Activated naive CD8-positive, alpha-beta T cell treated with anti-CD3 and anti-CD28 coated beads for 36 hours (primary cell): Measurements from ENCODE around the gene C9orf152. TPM values are rescaled to one million over a fixed set of nuclear protein-coding genes. Genes with fewer than 3 reads are reported as not detected.
"Not testable (repeated sequence)": the region's sequence is repeated elsewhere in the genome, so short reads cannot be mapped to it uniquely, and the experiment has no call there.

Source experiments
- DNase-seq: peaks from one replicate; pipeline ENCODE4 v3.0.0; 2021
- H3K27ac Mint-ChIP-seq: one replicate; pipeline ENCODE4 v1.8.0; 2022; ENCODE audit warnings: mild to moderate bottlenecking, moderate library complexity, mixed read lengths
- H3K27me3 Mint-ChIP-seq: one replicate; pipeline ENCODE4 v1.8.0; 2022; ENCODE audit warnings: mild to moderate bottlenecking, mixed read lengths
- H3K36me3 Mint-ChIP-seq: one replicate; pipeline ENCODE4 v1.8.0; 2021; ENCODE audit warnings: mild to moderate bottlenecking, mixed read lengths
- H3K4me1 Mint-ChIP-seq: one replicate; pipeline ENCODE4 v1.8.0; 2021; ENCODE audit warnings: mixed read lengths
- H3K4me3 Mint-ChIP-seq: one replicate; pipeline ENCODE4 v1.8.0; 2022; ENCODE audit warnings: mild to moderate bottlenecking, moderate library complexity, mixed read lengths
- H3K9me3 Mint-ChIP-seq: one replicate; pipeline ENCODE4 v1.8.0; 2022; ENCODE audit warnings: mixed read lengths
- total RNA-seq, 2 experiments: library from RNA; stranded (reverse); gene quantifications; one replicate each; pipeline ENCODE4 v1.2.3, GENCODE V29; 2021

The C9orf152 gene, protein sequence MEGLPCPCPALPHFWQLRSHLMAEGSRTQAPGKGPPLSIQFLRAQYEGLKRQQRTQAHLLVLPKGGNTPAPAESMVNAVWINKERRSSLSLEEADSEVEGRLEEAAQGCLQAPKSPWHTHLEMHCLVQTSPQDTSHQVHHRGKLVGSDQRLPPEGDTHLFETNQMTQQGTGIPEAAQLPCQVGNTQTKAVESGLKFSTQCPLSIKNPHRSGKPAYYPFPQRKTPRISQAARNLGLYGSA
- not detected for total RNA-seq

DNA sequence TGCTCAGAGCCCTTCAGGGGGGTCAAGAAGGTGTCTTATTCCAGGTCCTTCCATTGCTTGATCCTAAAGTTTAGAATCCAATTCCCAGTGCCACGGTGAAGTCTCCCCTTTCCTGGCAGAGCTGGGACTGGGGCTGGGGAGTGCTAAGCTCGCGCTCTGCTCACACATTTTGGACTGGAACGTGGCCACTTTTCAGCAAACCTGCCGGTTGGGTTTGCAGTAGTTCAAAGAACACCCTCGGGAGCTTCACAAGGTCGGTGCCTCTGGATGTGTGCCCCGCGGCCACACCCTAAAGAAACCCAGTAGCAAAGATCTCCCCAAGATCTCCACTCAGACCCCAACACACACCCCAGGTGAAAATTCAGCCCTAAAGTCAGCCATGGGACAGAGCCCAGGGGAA, at the start of gene C9orf152:
TSS of gene C9orf152 (minus strand) at position 129 of the 400 bp plus-strand sequence. CDS start 580 bp downstream, outside the sequence.
- no peaks in the 10 kb centered on the region for H3K27me3 Mint-ChIP-seq
- no peak within 1 kb of the TSS for H3K4me3 Mint-ChIP-seq
- no peaks in the 10 kb centered on the region for H3K36me3 Mint-ChIP-seq
- H3K27ac Mint-ChIP-seq, result no peak within 1 kb of the TSS
- peaks cover 2% of the 10 kb centered on the region for H3K9me3 Mint-ChIP-seq
- H3K4me1 Mint-ChIP-seq, result no peaks in the 10 kb centered on the region
- DNase-seq, result no peak

- no peaks in the 10 kb centered on the region for H3K9me3 Mint-ChIP-seq
- H3K4me1 Mint-ChIP-seq, result peaks cover 36% of the 10 kb centered on the region
- H3K36me3 Mint-ChIP-seq, result peaks cover 28% of the 10 kb centered on the region
- DNase-seq, result no peak
- no peaks in the 10 kb centered on the region for H3K27me3 Mint-ChIP-seq
- H3K4me3 Mint-ChIP-seq, result peak overlapping the region; percentile 90
- H3K27ac Mint-ChIP-seq, result peak overlapping the region; percentile 96
Measured at GRCh38 chr9:110257097-110257841, 49.3 kb upstream of the C9orf152 start.

GRCh38 chr9:110256380-110257096, 48.6 kb upstream of the C9orf152 start, which contains the start of gene TXN:
TSS of gene TXN (minus strand) at chr9:110256507. CDS start at chr9:110256435, 72 bp downstream.
- H3K36me3 Mint-ChIP-seq, result peaks cover 34% of the 10 kb centered on the region
- H3K27ac Mint-ChIP-seq, result peak within 1 kb of the TSS; percentile 96
- peak; percentile 89 for DNase-seq
- H3K4me1 Mint-ChIP-seq, result peaks cover 36% of the 10 kb centered on the region
- peak within 1 kb of the TSS; percentile 90 for H3K4me3 Mint-ChIP-seq
- H3K9me3 Mint-ChIP-seq, result no peaks in the 10 kb centered on the region
- no peaks in the 10 kb centered on the region for H3K27me3 Mint-ChIP-seq

- peak; percentile 68 for DNase-seq
- Mint-ChIP-seq H3K27ac (peak overlapping the region; percentile 96), H3K4me1 (peaks cover 38% of the 10 kb centered on the region), H3K36me3 (peaks cover 37% of the 10 kb centered on the region), H3K9me3 (no peaks in the 10 kb centered on the region), H3K4me3 (peak overlapping the region; percentile 90), H3K27me3 (no peaks in the 10 kb centered on the region)
Measured at GRCh38 chr9:110255463-110256379, 47.8 kb upstream of the C9orf152 start.

GRCh38 chr9:110255034-110255462, 47.1 kb upstream of the C9orf152 start:
- H3K4me3 Mint-ChIP-seq, result peak overlapping the region; percentile 90
- DNase-seq, result peak; percentile 21
- no peaks in the 10 kb centered on the region for H3K9me3 Mint-ChIP-seq
- H3K27me3 Mint-ChIP-seq, result no peaks in the 10 kb centered on the region
- peak overlapping the region; percentile 96 for H3K27ac Mint-ChIP-seq
- peaks cover 42% of the 10 kb centered on the region for H3K36me3 Mint-ChIP-seq
- H3K4me1 Mint-ChIP-seq, result peaks cover 42% of the 10 kb centered on the region

GRCh38 chr9:110254500-110254899, 46.5 kb upstream of the C9orf152 start:
- peaks cover 45% of the 10 kb centered on the region for H3K36me3 Mint-ChIP-seq
- no peaks in the 10 kb centered on the region for H3K9me3 Mint-ChIP-seq
- no peaks in the 10 kb centered on the region for H3K27me3 Mint-ChIP-seq
- H3K4me3 Mint-ChIP-seq, result peak overlapping the region; percentile 90
- H3K27ac Mint-ChIP-seq, result peak overlapping the region; percentile 96
- DNase-seq, result no peak
- H3K4me1 Mint-ChIP-seq, result peaks cover 43% of the 10 kb centered on the region

DNA sequence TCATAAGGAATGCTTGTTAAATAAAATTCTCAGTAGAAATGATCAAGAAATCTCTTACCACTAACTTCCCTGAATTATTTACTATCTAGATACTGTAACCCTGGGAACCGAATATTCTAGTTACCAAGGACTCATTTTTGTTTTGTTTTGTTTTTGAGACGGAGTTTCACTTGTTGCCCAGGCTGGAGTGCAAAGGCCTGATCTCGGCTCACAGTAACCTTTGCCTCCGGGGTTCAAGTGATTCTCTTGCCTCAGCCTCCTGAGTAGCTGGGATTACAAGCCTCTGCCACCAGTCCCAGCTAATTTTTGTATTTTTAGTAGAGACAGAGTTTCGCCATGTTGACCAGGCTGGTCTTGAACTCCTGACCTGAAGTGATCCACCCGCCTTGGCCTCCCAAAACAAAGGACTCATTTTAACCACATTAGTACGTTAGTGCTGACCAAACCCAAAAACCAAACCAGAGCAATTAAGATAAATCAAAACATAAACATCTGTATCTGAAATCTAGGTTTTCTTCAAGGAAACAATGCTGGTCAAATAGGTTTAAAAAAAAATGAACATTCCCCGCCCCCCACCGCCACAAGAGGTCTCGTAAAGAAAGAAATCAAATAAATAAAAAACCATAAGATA, 44.7 kb upstream of the C9orf152 start:
- no peak for DNase-seq
- H3K9me3 Mint-ChIP-seq, result no peaks in the 10 kb centered on the region
- H3K27ac Mint-ChIP-seq, result no peak overlapping the region
- peaks cover 40% of the 10 kb centered on the region for H3K4me1 Mint-ChIP-seq
- H3K4me3 Mint-ChIP-seq, result peak overlapping the region; percentile 32
- H3K36me3 Mint-ChIP-seq, result peaks cover 54% of the 10 kb centered on the region
- H3K27me3 Mint-ChIP-seq, result no peaks in the 10 kb centered on the region

- Mint-ChIP-seq H3K4me1 (peaks cover 32% of the 10 kb centered on the region), H3K36me3 (peaks cover 56% of the 10 kb centered on the region)
- H3K4me3 Mint-ChIP-seq, H3K9me3 Mint-ChIP-seq, H3K27ac Mint-ChIP-seq, DNase-seq, H3K27me3 Mint-ChIP-seq: not testable (repeated sequence)
Measured at GRCh38 chr9:110251770-110252169, 43.8 kb upstream of the C9orf152 start.

DNA sequence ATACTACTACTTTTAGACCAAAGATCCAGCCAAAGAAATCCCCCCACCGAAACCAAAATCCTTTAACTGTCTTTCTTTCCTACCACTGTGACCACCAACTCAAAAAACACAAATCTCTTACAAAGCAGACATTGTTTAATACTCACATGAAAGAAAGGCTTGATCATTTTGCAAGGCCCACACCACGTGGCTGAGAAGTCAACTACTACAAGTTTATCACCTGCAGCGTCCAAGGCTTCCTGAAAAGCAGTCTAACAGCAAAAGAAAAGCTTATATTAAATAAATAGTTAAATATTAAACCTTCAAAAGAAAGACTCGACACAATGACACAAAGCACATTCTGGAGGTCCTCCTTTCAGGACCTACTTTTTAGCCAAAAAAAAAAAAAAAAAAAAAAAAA, 43.3 kb upstream of the C9orf152 start:
- Mint-ChIP-seq H3K27ac (no peak overlapping the region), H3K9me3 (no peaks in the 10 kb centered on the region), H3K4me3 (no peak overlapping the region), H3K4me1 (peaks cover 32% of the 10 kb centered on the region), H3K36me3 (peaks cover 61% of the 10 kb centered on the region), H3K27me3 (no peaks in the 10 kb centered on the region)
- no peak for DNase-seq

DNA sequence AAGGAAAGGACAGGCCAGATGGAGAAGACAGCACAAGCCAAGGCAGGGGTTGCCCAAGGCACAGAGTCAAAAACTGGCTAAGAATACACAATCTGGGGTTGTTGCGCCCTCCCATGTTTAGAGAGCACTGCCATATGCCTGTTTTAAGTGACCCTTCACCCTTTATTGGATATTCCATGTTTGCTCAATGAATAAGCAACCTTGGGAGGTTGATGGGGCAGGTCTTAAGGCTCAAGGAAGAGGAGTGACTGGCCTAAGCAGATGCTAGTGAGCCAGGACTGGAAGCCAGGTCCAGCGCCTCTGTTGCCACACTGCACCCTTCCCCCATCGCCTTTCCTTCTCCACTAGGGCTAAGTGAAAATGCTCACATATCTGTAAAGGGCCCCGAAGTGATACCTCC, 41.6 kb upstream of the C9orf152 start:
- Mint-ChIP-seq H3K27me3 (no peaks in the 10 kb centered on the region), H3K36me3 (peaks cover 59% of the 10 kb centered on the region), H3K9me3 (no peaks in the 10 kb centered on the region), H3K27ac (no peak overlapping the region), H3K4me3 (no peak overlapping the region), H3K4me1 (peaks cover 27% of the 10 kb centered on the region)
- DNase-seq, result no peak

GRCh38 chr9:110248361-110248760, 40.4 kb upstream of the C9orf152 start:
- peaks cover 15% of the 10 kb centered on the region for H3K4me1 Mint-ChIP-seq

DNA sequence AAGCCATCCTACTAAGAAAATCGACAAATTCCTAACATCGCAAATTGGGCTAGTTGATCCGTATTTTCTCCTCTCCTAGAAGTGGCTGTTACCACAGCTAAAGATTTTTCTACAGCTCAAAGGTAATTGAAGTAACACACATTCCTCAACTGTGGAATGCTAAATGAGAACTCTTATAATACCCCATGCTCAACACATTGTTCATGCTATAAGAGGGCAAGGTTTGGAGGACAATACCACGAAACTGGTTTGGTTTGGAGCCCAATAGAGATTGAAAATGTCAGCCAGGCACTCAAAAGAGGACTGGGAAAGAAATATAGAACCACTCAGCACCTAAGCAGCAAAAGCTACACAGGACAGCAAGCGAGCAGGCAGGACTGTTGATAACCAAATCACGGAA, 38.3 kb upstream of the C9orf152 start:
- no peaks in the 10 kb centered on the region for H3K9me3 Mint-ChIP-seq
- peaks cover 46% of the 10 kb centered on the region for H3K36me3 Mint-ChIP-seq
- no peak overlapping the region for H3K27ac Mint-ChIP-seq
- H3K27me3 Mint-ChIP-seq, result no peaks in the 10 kb centered on the region
- DNase-seq, result no peak
- H3K4me1 Mint-ChIP-seq, result peaks cover 7% of the 10 kb centered on the region
- H3K4me3 Mint-ChIP-seq, result no peak overlapping the region

More at GRCh38 chr9:110248361-110248760, 40.4 kb upstream of the C9orf152 start:
- DNase-seq, result no peak
- H3K9me3 Mint-ChIP-seq, result no peaks in the 10 kb centered on the region
- H3K36me3 Mint-ChIP-seq, result peaks cover 53% of the 10 kb centered on the region
- no peaks in the 10 kb centered on the region for H3K27me3 Mint-ChIP-seq
- H3K4me3 Mint-ChIP-seq, result no peak overlapping the region
- no peak overlapping the region for H3K27ac Mint-ChIP-seq

- no peaks in the 10 kb centered on the region for H3K27me3 Mint-ChIP-seq
- no peaks in the 10 kb centered on the region for H3K4me1 Mint-ChIP-seq
- no peak for DNase-seq
- peaks cover 35% of the 10 kb centered on the region for H3K36me3 Mint-ChIP-seq
- H3K27ac Mint-ChIP-seq, result no peak overlapping the region
- no peak overlapping the region for H3K4me3 Mint-ChIP-seq
- H3K9me3 Mint-ChIP-seq, result no peaks in the 10 kb centered on the region
Measured at GRCh38 chr9:110244616-110245015, 36.7 kb upstream of the C9orf152 start.

DNA sequence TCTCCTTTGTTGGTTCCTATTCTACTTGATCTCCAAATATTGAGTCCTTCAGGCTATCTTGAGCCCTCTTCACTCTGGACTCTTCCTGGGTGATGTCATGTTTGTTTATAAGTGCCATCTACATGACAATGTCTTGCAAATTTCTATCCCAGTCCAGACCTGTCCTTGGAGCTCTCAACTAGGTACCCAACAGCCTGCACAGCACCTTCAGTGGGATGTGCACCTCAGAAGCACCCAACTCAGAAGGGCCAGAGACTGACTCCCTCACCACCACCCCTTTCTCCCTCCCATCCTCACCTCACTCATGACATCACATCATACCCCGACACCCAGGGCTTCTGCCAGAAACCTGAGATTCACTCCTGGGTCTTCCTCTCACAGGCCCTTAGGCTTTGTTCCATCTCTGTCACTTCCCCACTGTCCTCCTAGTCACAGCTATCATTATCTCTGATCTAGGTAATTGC, 33.9 kb upstream of the C9orf152 start:
- no peaks in the 10 kb centered on the region for H3K9me3 Mint-ChIP-seq
- no peaks in the 10 kb centered on the region for H3K4me1 Mint-ChIP-seq
- no peak overlapping the region for H3K4me3 Mint-ChIP-seq
- no peaks in the 10 kb centered on the region for H3K27me3 Mint-ChIP-seq
- DNase-seq, result no peak
- H3K27ac Mint-ChIP-seq, result no peak overlapping the region
- H3K36me3 Mint-ChIP-seq, result peaks cover 26% of the 10 kb centered on the region
